Chondrocyte (in vitro differentiated cells): ENCODE measurements around the gene FKBP11. TPM values are rescaled to one million over a fixed set of nuclear protein-coding genes. Genes with fewer than 3 reads are reported as not detected.

Experiments used
- DNase-seq: peaks from one replicate; pipeline ENCODE4 v3.0.0; 2021; ENCODE audit warnings: mixed read lengths, low spot score
- H3K27ac Mint-ChIP-seq: one replicate; pipeline ENCODE4 v1.8.0; 2021; ENCODE audit warnings: mild to moderate bottlenecking, moderate library complexity, mixed read lengths; ENCODE audit not compliant: unreplicated experiment
- H3K27me3 Mint-ChIP-seq: 2 replicates; pipeline ENCODE4 v1.8.0; 2021; ENCODE audit warnings: low read depth, mixed read lengths
- H3K36me3 Mint-ChIP-seq: 2 replicates; pipeline ENCODE4 v1.8.0; 2021; ENCODE audit warnings: low read depth, mixed read lengths
- H3K4me1 Mint-ChIP-seq: 2 replicates; pipeline ENCODE4 v1.8.0; 2021; ENCODE audit warnings: low read depth, mild to moderate bottlenecking, mixed read lengths
- H3K4me3 Mint-ChIP-seq: one replicate; pipeline ENCODE4 v1.8.0; 2021; ENCODE audit warnings: mild to moderate bottlenecking, moderate library complexity, mixed read lengths; ENCODE audit not compliant: unreplicated experiment
- H3K9me3 Mint-ChIP-seq: 2 replicates; pipeline ENCODE4 v1.8.0; 2021; ENCODE audit warnings: low read depth, mixed read lengths
- CTCF ChIP-seq: fragments of 200-600 bp; sonication (generic); IDR thresholded peaks from 2 replicates; pipeline ENCODE4 v1.5.0; 2021; ENCODE audit warnings: antibody characterized with exemption, mild to moderate bottlenecking, moderate library complexity
- long read RNA-seq: library from polyadenylated mRNA; stranded (forward); transcript quantifications from one replicate; pipeline ENCODE4 v2.0.0, GENCODE V29; 2021
- total RNA-seq: library from RNA; stranded (reverse); gene quantifications from 3 replicates; pipeline ENCODE4 v1.2.1, GENCODE V29; 2021

The FKBP11 gene
- 23.5 to 30.7 TPM (median 24.0 TPM) in 3 replicates for total RNA-seq
- long read RNA-seq, full-length matches to known transcripts = 11 of 16 reads
- long read RNA-seq, partial matches to known transcripts = 0 of 16 reads
- long read RNA-seq, other reads (novel, unspliced or antisense) = 5 of 16 reads

- H3K9me3 Mint-ChIP-seq = no peaks in the 10 kb centered on the region
- TF ChIP-seq CTCF = no peak
- H3K27ac Mint-ChIP-seq = peak within 1 kb of the TSS; percentile 51
- H3K4me1 Mint-ChIP-seq = peaks cover 4% of the 10 kb centered on the region
- peak within 1 kb of the TSS; percentile 78 for H3K4me3 Mint-ChIP-seq
- peaks cover 24% of the 10 kb centered on the region for H3K36me3 Mint-ChIP-seq
- peak; percentile 93 for DNase-seq
- no peaks in the 10 kb centered on the region for H3K27me3 Mint-ChIP-seq
These were observed at the start of gene FKBP11 for GRCh38 chr12:48925304-48926011. Gene FKBP11, minus strand, starts transcription at chr12:48925492. Its CDS starts 64 bp downstream, at chr12:48925428.

GRCh38 chr12:48973941-48974673 is 48.8 kb upstream of the FKBP11 start:
- Mint-ChIP-seq H3K27ac (no peak overlapping the region), H3K4me1 (peaks cover 36% of the 10 kb centered on the region), H3K9me3 (no peaks in the 10 kb centered on the region), H3K4me3 (no peak overlapping the region), H3K36me3 (no peaks in the 10 kb centered on the region), H3K27me3 (peaks cover 72% of the 10 kb centered on the region)
- TF ChIP-seq CTCF = peak; percentile 75
- DNase-seq = no peak

- TF ChIP-seq CTCF = no peak
- Mint-ChIP-seq H3K4me3 (no peak overlapping the region), H3K27me3 (peaks cover 67% of the 10 kb centered on the region), H3K27ac (no peak overlapping the region), H3K36me3 (no peaks in the 10 kb centered on the region), H3K4me1 (peaks cover 30% of the 10 kb centered on the region), H3K9me3 (no peaks in the 10 kb centered on the region)
- no peak for DNase-seq
These were observed 48.2 kb upstream of the FKBP11 start for GRCh38 chr12:48973531-48973930.

GRCh38 chr12:48972952-48973483 is 47.7 kb upstream of the FKBP11 start:
- peaks cover 28% of the 10 kb centered on the region for H3K4me1 Mint-ChIP-seq
- H3K9me3 Mint-ChIP-seq = no peaks in the 10 kb centered on the region
- no peak for TF ChIP-seq CTCF
- H3K4me3 Mint-ChIP-seq = no peak overlapping the region
- peaks cover 64% of the 10 kb centered on the region for H3K27me3 Mint-ChIP-seq
- H3K27ac Mint-ChIP-seq = no peak overlapping the region
- no peak for DNase-seq
- no peaks in the 10 kb centered on the region for H3K36me3 Mint-ChIP-seq
